GM23338 (cell line): ENCODE results near the gene SSTR4. TPM values are rescaled to one million over a fixed set of nuclear protein-coding genes. Genes with fewer than 3 reads are reported as not detected.

ENCODE experiments used
- ATAC-seq: fragments of 200-7000 bp; cut with Tn5 transposase; 3 replicates; pipeline ENCODE4 v1.9.1; 2020
- DNase-seq: peaks from one replicate; pipeline ENCODE4 v3.0.0-alpha.2; 2015; ENCODE audit warnings: low spot score
- H2AFZ ChIP-seq: fragments of 200-600 bp; sonication (generic); 2 replicates; pipeline ENCODE4 v1.8.0; 2016; ENCODE audit warnings: antibody characterized with exemption, mild to moderate bottlenecking, moderate library complexity
- H3F3A ChIP-seq: fragments of 200-600 bp; sonication (generic); replicated peaks from 2 replicates; pipeline ENCODE4 v1.8.0; 2017; ENCODE audit warnings: antibody characterized with exemption, mixed run types, low read depth
- H3K27ac ChIP-seq: fragments of 200-600 bp; sonication (generic); 2 replicates; pipeline ENCODE4 v1.6.1; 2016; ENCODE audit warnings: low read depth
- H3K27me3 ChIP-seq: fragments of 200-600 bp; sonication (generic); 2 replicates; pipeline ENCODE4 v1.8.0; 2016; ENCODE audit warnings: mild to moderate bottlenecking, mixed run types, moderate library complexity; ENCODE audit not compliant: insufficient read depth
- H3K36me3 ChIP-seq: fragments of 200-600 bp; sonication (generic); 2 replicates; pipeline ENCODE4 v1.8.0; 2016; ENCODE audit warnings: mild to moderate bottlenecking; ENCODE audit not compliant: insufficient read depth
- H3K4me1 ChIP-seq: fragments of 200-600 bp; sonication (generic); 2 replicates; pipeline ENCODE4 v1.8.0; 2016; ENCODE audit warnings: mild to moderate bottlenecking, moderate library complexity; ENCODE audit not compliant: insufficient read depth
- H3K4me2 ChIP-seq: fragments of 200-600 bp; sonication (generic); 2 replicates; pipeline ENCODE4 v1.7.1; 2017; ENCODE audit warnings: mixed run types
- H3K4me3 ChIP-seq: fragments of 200-600 bp; sonication (generic); 2 replicates; pipeline ENCODE4 v1.6.1; 2016; ENCODE audit warnings: mixed run types
- H3K79me2 ChIP-seq: fragments of 200-600 bp; sonication (generic); replicated peaks from 2 replicates; pipeline ENCODE4 v1.8.0; 2017; ENCODE audit warnings: mild to moderate bottlenecking; ENCODE audit not compliant: insufficient read depth
- H3K9me2 ChIP-seq: fragments of 200-600 bp; sonication (generic); 2 replicates; pipeline ENCODE4 v1.8.0; 2017; ENCODE audit not compliant: insufficient read depth
- H4K20me1 ChIP-seq: fragments of 200-600 bp; sonication (generic); replicated peaks from 2 replicates; pipeline ENCODE4 v1.8.0; 2017; ENCODE audit warnings: mild to moderate bottlenecking; ENCODE audit not compliant: insufficient read depth
- H3K27ac Mint-ChIP-seq: 2 replicates; pipeline ENCODE4 v1.8.0; 2020; ENCODE audit warnings: inconsistent platforms, mild to moderate bottlenecking, moderate library complexity, mixed read lengths
- H3K27me3 Mint-ChIP-seq: 3 replicates; pipeline ENCODE4 v1.8.0; 2022; ENCODE audit warnings: low read depth, mild to moderate bottlenecking, moderate library complexity, mixed read lengths, inconsistent platforms; ENCODE audit not compliant: insufficient read depth, poor library complexity
- H3K36me3 Mint-ChIP-seq: 3 replicates; pipeline ENCODE4 v1.8.0; 2021; ENCODE audit warnings: low read depth, mild to moderate bottlenecking, inconsistent platforms, moderate library complexity, mixed read lengths
- H3K4me1 Mint-ChIP-seq: 3 replicates; pipeline ENCODE4 v1.8.0; 2020; ENCODE audit warnings: mild to moderate bottlenecking, inconsistent platforms, mixed read lengths
- H3K4me3 Mint-ChIP-seq: 3 replicates; pipeline ENCODE4 v1.8.0; 2021; ENCODE audit warnings: moderate library complexity, mild to moderate bottlenecking, inconsistent platforms, mixed read lengths
- H3K9me3 Mint-ChIP-seq: 3 replicates; pipeline ENCODE4 v1.8.0; 2020; ENCODE audit warnings: moderate library complexity, mild to moderate bottlenecking, inconsistent platforms, mixed read lengths
- CTCF ChIP-seq, 2 experiments: fragments of 200-600 bp in 1 of 2; sonication (generic) in 1 of 2; conservative IDR thresholded peaks; 2 replicates each; pipeline versions ENCODE4 v1.5.1 to v1.6.1; 2016 to 2017; ENCODE audit warnings: antibody characterized with exemption in 2 of 2, low read depth in 2 of 2, mild to moderate bottlenecking in 2 of 2, moderate library complexity in 1 of 2
- EZH2 ChIP-seq: fragments of 200-600 bp; sonication (generic); IDR thresholded peaks from one replicate; pipeline ENCODE4 v1.8.0; 2017; ENCODE audit warnings: antibody characterized with exemption, mild to moderate bottlenecking, low read depth; ENCODE audit not compliant: unreplicated experiment
- EZH2phosphoT487 ChIP-seq: fragments of 200-600 bp; sonication (generic); IDR thresholded peaks from one replicate; pipeline ENCODE4 v1.8.1; 2018; ENCODE audit warnings: antibody characterized with exemption; ENCODE audit not compliant: unreplicated experiment
- JUNB ChIP-seq: IDR thresholded peaks from one replicate; pipeline ENCODE4 v1.6.1; 2016; ENCODE audit warnings: antibody characterized with exemption; ENCODE audit not compliant: unreplicated experiment
- NANOG ChIP-seq: IDR thresholded peaks from 2 replicates; pipeline ENCODE4 v1.6.1; 2016; ENCODE audit warnings: antibody characterized with exemption, borderline replicate concordance
- POLR2AphosphoS5 ChIP-seq: IDR thresholded peaks from 2 replicates; pipeline ENCODE4 v1.6.1; 2016; ENCODE audit warnings: antibody characterized with exemption, low read depth
- REST ChIP-seq: IDR thresholded peaks from one replicate; pipeline ENCODE4 v1.6.1; 2018; ENCODE audit warnings: antibody characterized with exemption; ENCODE audit not compliant: unreplicated experiment
- ZNF114 ChIP-seq: fragments of 250-450 bp; sonication (Bioruptor Pico); IDR thresholded peaks from 2 replicates; pipeline ENCODE4 v1.5.0; 2020; ENCODE audit warnings: mild to moderate bottlenecking, moderate library complexity
- ZNF331 ChIP-seq: fragments of 250-450 bp; sonication (Bioruptor Pico); IDR thresholded peaks from 2 replicates; pipeline ENCODE4 v1.5.0; 2020; ENCODE audit warnings: low read depth, mild to moderate bottlenecking, moderate library complexity
- polyA plus RNA-seq: library from polyadenylated mRNA; unstranded; fragments of >200 nt; fragmentation: Nextera tagmentation; extraction: Ambion mirVana; gene quantifications from 2 replicates; pipeline ENCODE4 v1.2.1, GENCODE V29; 2016
- total RNA-seq: library from RNA; depleted of rRNA; stranded (reverse); fragments of >200 nt; shearing (Covaris generic); gene quantifications from 2 replicates; pipeline ENCODE4 v1.2.3, GENCODE V29; 2014
- TF ChIP-seq, protein P1 (sequence below): fragments of 250-450 bp; sonication (Bioruptor Pico); IDR thresholded peaks from 2 replicates; pipeline ENCODE4 v1.5.0; 2020; ENCODE audit warnings: mild to moderate bottlenecking, moderate library complexity

SSTR4 gene
- total and polyA plus RNA-seq, 2 experiments from 2014 or later = not detected

GRCh38 chr20:23074052-23074451, 38.9 kb downstream of the SSTR4 start:
- peaks cover 4% of the 10 kb centered on the region for H3K27me3 Mint-ChIP-seq
- H3K36me3 ChIP-seq = no peaks in the 10 kb centered on the region
- H4K20me1 ChIP-seq = no peaks in the 10 kb centered on the region
- H3K4me3 ChIP-seq = no peak overlapping the region
- H3K9me2 ChIP-seq = no peaks in the 10 kb centered on the region
- H3K36me3 Mint-ChIP-seq = no peaks in the 10 kb centered on the region
- H3K4me1 ChIP-seq = peaks cover 4% of the 10 kb centered on the region; the same call in 1 of the 2 replicates
- no peak overlapping the region for H3K4me3 Mint-ChIP-seq
- no peaks in the 10 kb centered on the region for H3K79me2 ChIP-seq
- no peaks in the 10 kb centered on the region for H3F3A ChIP-seq
- no peak overlapping the region for H2AFZ ChIP-seq
- H3K4me1 Mint-ChIP-seq = peaks cover 4% of the 10 kb centered on the region; the same call in 1 of the 3 replicates
- DNase-seq = no peak
- no peaks in the 10 kb centered on the region; the same call in 2 of the 3 replicates for H3K9me3 Mint-ChIP-seq
- no peaks in the 10 kb centered on the region for H3K27me3 ChIP-seq
- no peak overlapping the region for H3K27ac Mint-ChIP-seq
- no peak overlapping the region for H3K4me2 ChIP-seq
- TF ChIP-seq NANOG = no peak
- TF ChIP-seq CTCF (conservative IDR thresholded peaks at IDR 0.05; ENCODE audit: low read depth in 2 of 2) = peak in 1 of 2 experiments; percentile 25; a peak in 2 of 4 replicates
- no peak overlapping the region for H3K27ac ChIP-seq
- ATAC-seq = no peak

GRCh38 chr20:23077277-23077676, 42.2 kb downstream of the SSTR4 start:
- Histone ChIP-seq H3F3A (no peaks in the 10 kb centered on the region), H3K9me2 (no peaks in the 10 kb centered on the region), H3K27ac (no peak overlapping the region), H3K4me1 (peaks cover 4% of the 10 kb centered on the region; the same call in 1 of the 2 replicates), H2AFZ (no peak overlapping the region), H3K4me2 (no peak overlapping the region), H3K79me2 (no peaks in the 10 kb centered on the region), H3K27me3 (no peaks in the 10 kb centered on the region), H3K4me3 (no peak overlapping the region), H3K36me3 (no peaks in the 10 kb centered on the region), H4K20me1 (no peaks in the 10 kb centered on the region)
- Mint-ChIP-seq H3K27ac (no peak overlapping the region), H3K27me3 (peaks cover 5% of the 10 kb centered on the region), H3K9me3 (no peaks in the 10 kb centered on the region; the same call in 2 of the 3 replicates), H3K4me1 (peaks cover 13% of the 10 kb centered on the region), H3K4me3 (no peak overlapping the region), H3K36me3 (no peaks in the 10 kb centered on the region)
- DNase-seq (no peak), ATAC-seq (no peak)
- TF ChIP-seq, protein P1, sequence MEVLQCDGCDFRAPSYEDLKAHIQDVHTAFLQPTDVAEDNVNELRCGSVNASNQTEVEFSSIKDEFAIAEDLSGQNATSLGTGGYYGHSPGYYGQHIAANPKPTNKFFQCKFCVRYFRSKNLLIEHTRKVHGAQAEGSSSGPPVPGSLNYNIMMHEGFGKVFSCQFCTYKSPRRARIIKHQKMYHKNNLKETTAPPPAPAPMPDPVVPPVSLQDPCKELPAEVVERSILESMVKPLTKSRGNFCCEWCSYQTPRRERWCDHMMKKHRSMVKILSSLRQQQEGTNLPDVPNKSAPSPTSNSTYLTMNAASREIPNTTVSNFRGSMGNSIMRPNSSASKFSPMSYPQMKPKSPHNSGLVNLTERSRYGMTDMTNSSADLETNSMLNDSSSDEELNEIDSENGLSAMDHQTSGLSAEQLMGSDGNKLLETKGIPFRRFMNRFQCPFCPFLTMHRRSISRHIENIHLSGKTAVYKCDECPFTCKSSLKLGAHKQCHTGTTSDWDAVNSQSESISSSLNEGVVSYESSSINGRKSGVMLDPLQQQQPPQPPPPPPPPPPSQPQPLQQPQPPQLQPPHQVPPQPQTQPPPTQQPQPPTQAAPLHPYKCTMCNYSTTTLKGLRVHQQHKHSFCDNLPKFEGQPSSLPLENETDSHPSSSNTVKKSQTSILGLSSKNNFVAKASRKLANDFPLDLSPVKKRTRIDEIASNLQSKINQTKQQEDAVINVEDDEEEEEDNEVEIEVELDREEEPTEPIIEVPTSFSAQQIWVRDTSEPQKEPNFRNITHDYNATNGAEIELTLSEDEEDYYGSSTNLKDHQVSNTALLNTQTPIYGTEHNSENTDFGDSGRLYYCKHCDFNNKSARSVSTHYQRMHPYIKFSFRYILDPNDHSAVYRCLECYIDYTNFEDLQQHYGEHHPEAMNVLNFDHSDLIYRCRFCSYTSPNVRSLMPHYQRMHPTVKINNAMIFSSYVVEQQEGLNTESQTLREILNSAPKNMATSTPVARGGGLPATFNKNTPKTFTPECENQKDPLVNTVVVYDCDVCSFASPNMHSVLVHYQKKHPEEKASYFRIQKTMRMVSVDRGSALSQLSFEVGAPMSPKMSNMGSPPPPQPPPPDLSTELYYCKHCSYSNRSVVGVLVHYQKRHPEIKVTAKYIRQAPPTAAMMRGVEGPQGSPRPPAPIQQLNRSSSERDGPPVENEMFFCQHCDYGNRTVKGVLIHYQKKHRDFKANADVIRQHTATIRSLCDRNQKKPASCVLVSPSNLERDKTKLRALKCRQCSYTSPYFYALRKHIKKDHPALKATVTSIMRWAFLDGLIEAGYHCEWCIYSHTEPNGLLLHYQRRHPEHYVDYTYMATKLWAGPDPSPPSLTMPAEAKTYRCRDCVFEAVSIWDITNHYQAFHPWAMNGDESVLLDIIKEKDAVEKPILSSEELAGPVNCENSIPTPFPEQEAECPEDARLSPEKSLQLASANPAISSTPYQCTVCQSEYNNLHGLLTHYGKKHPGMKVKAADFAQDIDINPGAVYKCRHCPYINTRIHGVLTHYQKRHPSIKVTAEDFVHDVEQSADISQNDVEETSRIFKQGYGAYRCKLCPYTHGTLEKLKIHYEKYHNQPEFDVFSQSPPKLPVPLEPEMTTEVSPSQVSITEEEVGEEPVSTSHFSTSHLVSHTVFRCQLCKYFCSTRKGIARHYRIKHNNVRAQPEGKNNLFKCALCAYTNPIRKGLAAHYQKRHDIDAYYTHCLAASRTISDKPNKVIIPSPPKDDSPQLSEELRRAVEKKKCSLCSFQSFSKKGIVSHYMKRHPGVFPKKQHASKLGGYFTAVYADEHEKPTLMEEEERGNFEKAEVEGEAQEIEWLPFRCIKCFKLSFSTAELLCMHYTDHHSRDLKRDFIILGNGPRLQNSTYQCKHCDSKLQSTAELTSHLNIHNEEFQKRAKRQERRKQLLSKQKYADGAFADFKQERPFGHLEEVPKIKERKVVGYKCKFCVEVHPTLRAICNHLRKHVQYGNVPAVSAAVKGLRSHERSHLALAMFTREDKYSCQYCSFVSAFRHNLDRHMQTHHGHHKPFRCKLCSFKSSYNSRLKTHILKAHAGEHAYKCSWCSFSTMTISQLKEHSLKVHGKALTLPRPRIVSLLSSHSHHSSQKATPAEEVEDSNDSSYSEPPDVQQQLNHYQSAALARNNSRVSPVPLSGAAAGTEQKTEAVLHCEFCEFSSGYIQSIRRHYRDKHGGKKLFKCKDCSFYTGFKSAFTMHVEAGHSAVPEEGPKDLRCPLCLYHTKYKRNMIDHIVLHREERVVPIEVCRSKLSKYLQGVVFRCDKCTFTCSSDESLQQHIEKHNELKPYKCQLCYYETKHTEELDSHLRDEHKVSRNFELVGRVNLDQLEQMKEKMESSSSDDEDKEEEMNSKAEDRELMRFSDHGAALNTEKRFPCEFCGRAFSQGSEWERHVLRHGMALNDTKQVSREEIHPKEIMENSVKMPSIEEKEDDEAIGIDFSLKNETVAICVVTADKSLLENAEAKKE (CRISPR knock-in tag) = no peak
- TF ChIP-seq EZH2phosphoT487 (no peak), REST (no peak), ZNF331 (CRISPR knock-in tag) (no peak), EZH2 (no peak), NANOG (no peak), POLR2AphosphoS5 (no peak), ZNF114 (CRISPR knock-in tag) (no peak), JUNB (no peak)
